H1 (cell line): ENCODE data around the gene SELENOK. TPM values are rescaled to one million over a fixed set of nuclear protein-coding genes. Genes with fewer than 3 reads are reported as not detected.

Source experiments
- EZH2 ChIP-seq: fragments of 200-600 bp; sonication (generic); IDR thresholded peaks from 2 replicates; pipeline ENCODE4 v1.7.1; 2012; ENCODE audit warnings: low read depth, mild to moderate bottlenecking, moderate library complexity, low read length, inconsistent platforms; ENCODE audit not compliant: severe bottlenecking
- GTF2F1 ChIP-seq: IDR thresholded peaks from 2 replicates; pipeline ENCODE4 v1.6.1; 2012; ENCODE audit warnings: low read depth, low read length, improper control_type of control experiment, borderline replicate concordance
- RAD21 ChIP-seq, 2 experiments: IDR thresholded peaks in 1 of 2; conservative IDR thresholded peaks in 1 of 2; 2 replicates each; pipeline ENCODE4 v1.6.1; 2011; ENCODE audit warnings: low read depth in 2 of 2, low read length in 2 of 2, improper control_type of control experiment in 1 of 2, inconsistent platforms in 1 of 2, mild to moderate bottlenecking in 1 of 2, moderate library complexity in 1 of 2
- polyA plus RNA-seq, 7 experiments: library from polyadenylated mRNA; depleted of rRNA in 3 of 7; stranded (reverse) in 5 of 7; unstranded in 2 of 7; fragments of >200 nt in 5 of 7; fragments of 200-250 nt in 2 of 7; gene quantifications; 1 replicate in 5 of 7; 2 replicates in 1 of 7; 4 replicates in 1 of 7; pipeline versions ENCODE4 v1.2.1 to v1.2.3, GENCODE V29; 2011 to 2013; ENCODE audit warnings: missing spikeins in 2 of 7, mixed read lengths in 2 of 7
- total RNA-seq: library from RNA; stranded (reverse); fragmentation: NEBNext Ultra II Directional; extraction: Animal tissue kit (Norgen Biotek cat#: 25700); gene quantifications from 2 replicates; pipeline ENCODE4 v1.2.1, GENCODE V29; 2021

The SELENOK gene
- total and polyA plus RNA-seq, 2 of the 8 experiments (the other 6 are each of a cell fraction or from before 2014, with no cell fraction given) = 26.9 to 40.2 TPM

- TF ChIP-seq EZH2 = no peak
- no peak for TF ChIP-seq GTF2F1
- TF ChIP-seq RAD21 (IDR thresholded peaks at IDR 0.05 in 1 of 2, conservative IDR thresholded peaks at IDR 0.05 in 1 of 2; ENCODE audit: low read depth in 2 of 2, low read length in 2 of 2) = no peak
These were observed 41.7 kb downstream of the SELENOK start (continued) for GRCh38 chr3:53849916-53850315.
